Heart left ventricle (tissue), 13 donors: ENCODE results near the gene NGEF.

Source experiments
- POLR2A ChIP-seq, 2 donors: fragments of 450-650 bp; IDR thresholded peaks; one replicate each; pipeline ENCODE4 v1.6.1; 2017; ENCODE audit warnings: antibody characterized with exemption in 2 of 2, mild to moderate bottlenecking in 2 of 2, moderate library complexity in 2 of 2
- TF ChIP-seq, protein P1 (sequence below), 12 donors: fragments of 200-600 bp; sonication (generic) in 4 of 12; IDR thresholded peaks; one replicate each; pipeline versions ENCODE4 v1.5.0 to v1.8.0; 2018 to 2022; ENCODE audit warnings: antibody characterized with exemption in 12 of 12, mild to moderate bottlenecking in 5 of 12
- donor health status: ischemic (EF 13 %, LVEDD 7.1; RV severe dilation, severe dysfunction).
- donor health status: DM: no; HTN: yes; CAD: no.
- donor health status: DM: no; HTN: no; CAD: no.
- donor health status: ischemic (EF 25% LVEDD 6.9; RV normal size, moderate dysfunction).
- donor health status: ischemic (EF 25% LVEDD 5.7; RV mildly dilated, moderate dysfunction).
- donor health status: ischemic (EF 35%, LVEDD 5.7; RV mildly dilated, moderate dysfunction).
- donor health status: nonischemic (EF 11% LVEDD 7.7; RV severe dilation, severe dysfunction).
- donor health status: DM: yes; HTN: yes; CAD: no.
- donor health status: PGD.
- donor health status: ischemic (EF 29% LVEDD 5.4; RV normal size, mild dysfunction).
- donor health status: nonischemic (EF 23%, LVEDD 6.1; RV moderate dilation, normal function).

DNA sequence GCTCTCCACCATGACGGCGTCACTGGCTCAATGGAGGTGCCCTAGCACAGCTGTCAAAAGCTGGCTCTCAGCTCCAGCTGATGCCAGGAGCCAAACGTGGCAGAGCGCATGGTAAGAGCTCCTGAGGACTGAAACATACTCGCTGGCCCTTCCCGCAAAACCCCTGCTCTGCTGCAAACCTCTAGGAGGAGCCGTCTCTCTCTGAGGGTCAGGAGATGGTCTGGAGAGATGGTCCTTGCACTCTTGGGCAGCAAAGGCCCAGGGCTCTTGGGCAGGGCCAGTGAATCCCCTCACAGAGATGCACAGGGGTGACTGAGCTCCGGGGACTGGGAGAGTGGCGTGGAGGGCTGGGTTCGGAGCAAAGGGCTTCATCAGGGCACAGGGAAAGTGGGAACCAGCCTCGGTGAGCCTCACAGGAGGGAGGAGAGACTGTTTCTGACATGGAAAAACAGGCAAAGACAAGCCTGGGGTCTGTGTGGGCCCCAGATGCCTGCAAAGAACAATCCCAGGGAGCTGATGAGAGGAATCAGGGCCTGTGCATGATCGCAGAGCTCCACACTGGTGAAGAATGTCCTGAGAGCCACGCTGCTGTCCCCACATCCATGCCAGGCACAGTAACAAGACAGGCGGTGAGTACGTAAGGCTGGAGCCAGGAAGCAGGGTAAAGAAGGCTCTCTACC is 125.7 kb downstream of the NGEF start:
- TF ChIP-seq, protein P1, sequence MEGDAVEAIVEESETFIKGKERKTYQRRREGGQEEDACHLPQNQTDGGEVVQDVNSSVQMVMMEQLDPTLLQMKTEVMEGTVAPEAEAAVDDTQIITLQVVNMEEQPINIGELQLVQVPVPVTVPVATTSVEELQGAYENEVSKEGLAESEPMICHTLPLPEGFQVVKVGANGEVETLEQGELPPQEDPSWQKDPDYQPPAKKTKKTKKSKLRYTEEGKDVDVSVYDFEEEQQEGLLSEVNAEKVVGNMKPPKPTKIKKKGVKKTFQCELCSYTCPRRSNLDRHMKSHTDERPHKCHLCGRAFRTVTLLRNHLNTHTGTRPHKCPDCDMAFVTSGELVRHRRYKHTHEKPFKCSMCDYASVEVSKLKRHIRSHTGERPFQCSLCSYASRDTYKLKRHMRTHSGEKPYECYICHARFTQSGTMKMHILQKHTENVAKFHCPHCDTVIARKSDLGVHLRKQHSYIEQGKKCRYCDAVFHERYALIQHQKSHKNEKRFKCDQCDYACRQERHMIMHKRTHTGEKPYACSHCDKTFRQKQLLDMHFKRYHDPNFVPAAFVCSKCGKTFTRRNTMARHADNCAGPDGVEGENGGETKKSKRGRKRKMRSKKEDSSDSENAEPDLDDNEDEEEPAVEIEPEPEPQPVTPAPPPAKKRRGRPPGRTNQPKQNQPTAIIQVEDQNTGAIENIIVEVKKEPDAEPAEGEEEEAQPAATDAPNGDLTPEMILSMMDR (IDR thresholded peaks at IDR 0.05): no peak
- TF ChIP-seq POLR2A (IDR thresholded peaks at IDR 0.05): no peak
